ENCODE results near the gene PICALM. TPM values are rescaled to one million over a fixed set of nuclear protein-coding genes. Genes with fewer than 3 reads are reported as not detected.
"Not testable (repeated sequence)": the region's sequence is repeated elsewhere in the genome, so short reads cannot be mapped to it uniquely, and the experiment has no call there.

The PICALM gene
- total RNA-seq, 1 donor from 2014 or later: 117 TPM

- H3K4me1 Mint-ChIP-seq (ENCODE audit: low read depth, unreplicated experiment): peaks cover 4% of the 10 kb centered on the region
- no peak overlapping the region for H3K27ac Mint-ChIP-seq (ENCODE audit: unreplicated experiment)
- no peak for DNase-seq
- no peak for TF ChIP-seq CTCF (IDR thresholded peaks at IDR 0.05; ENCODE audit: partially characterized antibody, unreplicated experiment)
- H3K9me3 Mint-ChIP-seq (ENCODE audit: unreplicated experiment): peaks cover 4% of the 10 kb centered on the region
- no peak overlapping the region for H3K4me3 Mint-ChIP-seq (ENCODE audit: unreplicated experiment)
- H3K36me3 Mint-ChIP-seq (ENCODE audit: unreplicated experiment): peaks cover 9% of the 10 kb centered on the region
- H3K27me3 Mint-ChIP-seq (ENCODE audit: unreplicated experiment): peaks cover 2% of the 10 kb centered on the region
These were observed 113.4 kb downstream of the PICALM start for GRCh38 chr11:85955531-85955930.

GRCh38 chr11:85953491-85954143, 115.3 kb downstream of the PICALM start:
- peaks cover 4% of the 10 kb centered on the region for H3K9me3 Mint-ChIP-seq (ENCODE audit: unreplicated experiment)
- peaks cover 9% of the 10 kb centered on the region for H3K36me3 Mint-ChIP-seq (ENCODE audit: unreplicated experiment)
- H3K4me1 Mint-ChIP-seq (ENCODE audit: low read depth, unreplicated experiment): peaks cover 4% of the 10 kb centered on the region
- no peak overlapping the region for H3K4me3 Mint-ChIP-seq (ENCODE audit: unreplicated experiment)
- DNase-seq: no peak
- no peak for TF ChIP-seq CTCF (IDR thresholded peaks at IDR 0.05; ENCODE audit: partially characterized antibody, unreplicated experiment)
- H3K27ac Mint-ChIP-seq (ENCODE audit: unreplicated experiment): no peak overlapping the region
- peaks cover 2% of the 10 kb centered on the region for H3K27me3 Mint-ChIP-seq (ENCODE audit: unreplicated experiment)

GRCh38 chr11:85952108-85952485, 116.8 kb downstream of the PICALM start:
- not testable (repeated sequence) for H3K27me3 Mint-ChIP-seq (ENCODE audit: unreplicated experiment); H3K4me3 Mint-ChIP-seq (ENCODE audit: unreplicated experiment); DNase-seq; H3K36me3 Mint-ChIP-seq (ENCODE audit: unreplicated experiment); H3K9me3 Mint-ChIP-seq (ENCODE audit: unreplicated experiment); H3K27ac Mint-ChIP-seq (ENCODE audit: unreplicated experiment); H3K4me1 Mint-ChIP-seq (ENCODE audit: low read depth, unreplicated experiment)

GRCh38 chr11:85951428-85952107, 117.3 kb downstream of the PICALM start:
- Mint-ChIP-seq H3K9me3 (ENCODE audit: unreplicated experiment) (peaks cover 4% of the 10 kb centered on the region), H3K27ac (ENCODE audit: unreplicated experiment) (no peak overlapping the region), H3K36me3 (ENCODE audit: unreplicated experiment) (peaks cover 9% of the 10 kb centered on the region), H3K4me1 (ENCODE audit: low read depth, unreplicated experiment) (peaks cover 4% of the 10 kb centered on the region), H3K4me3 (ENCODE audit: unreplicated experiment) (no peak overlapping the region), H3K27me3 (ENCODE audit: unreplicated experiment) (peaks cover 4% of the 10 kb centered on the region)
- no peak for DNase-seq
- no peak for TF ChIP-seq CTCF (IDR thresholded peaks at IDR 0.05; ENCODE audit: partially characterized antibody, unreplicated experiment)

GRCh38 chr11:85951049-85951405, 117.9 kb downstream of the PICALM start:
- Mint-ChIP-seq H3K27me3 (ENCODE audit: unreplicated experiment) (peaks cover 4% of the 10 kb centered on the region), H3K9me3 (ENCODE audit: unreplicated experiment) (peaks cover 4% of the 10 kb centered on the region), H3K4me1 (ENCODE audit: low read depth, unreplicated experiment) (no peaks in the 10 kb centered on the region), H3K4me3 (ENCODE audit: unreplicated experiment) (no peak overlapping the region), H3K36me3 (ENCODE audit: unreplicated experiment) (peaks cover 9% of the 10 kb centered on the region), H3K27ac (ENCODE audit: unreplicated experiment) (no peak overlapping the region)
- DNase-seq: no peak
- TF ChIP-seq CTCF (IDR thresholded peaks at IDR 0.05; ENCODE audit: partially characterized antibody, unreplicated experiment): no peak

Measured in glutamatergic neuron (in vitro differentiated cells).